HEK293 (cell line): ENCODE results near the gene C17orf100.

ENCODE experiments used
- CTCF ChIA-PET: fragments of 350-600 bp; formaldehyde crosslinking; extraction: SDS; loops from one replicate; lab custom pipeline; 2021; ENCODE audit warnings: antibody characterized with exemption; lab: Yijun Ruan, JAX
- POLR2A ChIA-PET: fragments of 300-600 bp; formaldehyde crosslinking; extraction: SDS; loops from one replicate; lab custom pipeline; 2020; ENCODE audit warnings: antibody characterized with exemption, inconsistent platforms; lab: Yijun Ruan, JAX
- H3K27ac ChIP-seq: fragments of 200-500 bp; sonication (Bioruptor generic); 2 replicates; pipeline ENCODE4 v1.5.1; 2014; ENCODE audit warnings: low read depth, low read length, control low read depth, inconsistent platforms; ENCODE audit errors: extremely low read depth
- H3K36me3 ChIP-seq, 2 experiments: fragments of 200-500 bp in 1 of 2; sonication (Bioruptor generic) in 1 of 2; 1 replicate in 1 of 2; 2 replicates in 1 of 2; pipeline ENCODE4 v1.5.1; 2014 to 2017; ENCODE audit warnings: inconsistent platforms in 2 of 2, low read length in 2 of 2; ENCODE audit not compliant: control insufficient read depth in 2 of 2, insufficient read depth in 1 of 2
- H3K4me1 ChIP-seq: fragments of 200-500 bp; sonication (Bioruptor generic); 2 replicates; pipeline ENCODE4 v1.5.1; 2014; ENCODE audit warnings: mild to moderate bottlenecking, low read length, inconsistent platforms; ENCODE audit not compliant: control insufficient read depth, insufficient read depth
- H3K4me3 ChIP-seq: 2 replicates; pipeline ENCODE4 v1.5.1; 2011; ENCODE audit warnings: low read depth, mild to moderate bottlenecking, control low read depth, low read length, moderate library complexity
- H3K9me3 ChIP-seq: fragments of 200-500 bp; sonication (Bioruptor generic); 2 replicates; pipeline ENCODE4 v1.5.1; 2014; ENCODE audit warnings: low read depth, low read length, inconsistent platforms; ENCODE audit not compliant: control insufficient read depth, insufficient read depth
- EGR2 ChIP-seq: fragments of 450-650 bp; formaldehyde crosslinking; IDR thresholded peaks from 2 replicates; pipeline ENCODE4 v1.5.1; 2016; ENCODE audit warnings: low read depth, missing biosample characterization, missing genetic modification characterization
- HIC1 ChIP-seq: fragments of 450-650 bp; formaldehyde crosslinking; IDR thresholded peaks from 2 replicates; pipeline ENCODE4 v1.5.1; 2016; ENCODE audit warnings: missing biosample characterization, missing genetic modification characterization
- KLF8 ChIP-seq: fragments of 450-650 bp; formaldehyde crosslinking; IDR thresholded peaks from 2 replicates; pipeline ENCODE4 v1.5.1; 2016; ENCODE audit warnings: missing biosample characterization, missing genetic modification characterization
- PRDM1 ChIP-seq: fragments of 450-650 bp; formaldehyde crosslinking; IDR thresholded peaks from 2 replicates; pipeline ENCODE4; 2016; ENCODE audit warnings: missing biosample characterization, missing genetic modification characterization
- ZBTB1 ChIP-seq: fragments of 450-650 bp; formaldehyde crosslinking; IDR thresholded peaks from 2 replicates; pipeline ENCODE4 v1.5.1; 2016; ENCODE audit warnings: missing biosample characterization, missing genetic modification characterization
- ZBTB26 ChIP-seq: fragments of 450-650 bp; formaldehyde crosslinking; optimal IDR thresholded peaks from 2 replicates; pipeline ENCODE3; 2016; ENCODE audit warnings: missing biosample characterization, mild to moderate bottlenecking, missing genetic modification characterization
- ZBTB44 ChIP-seq: fragments of 450-650 bp; IDR thresholded peaks from 2 replicates; pipeline ENCODE4 v1.5.1; 2018; ENCODE audit warnings: missing biosample characterization, mild to moderate bottlenecking, missing genetic modification characterization
- ZBTB8A ChIP-seq: fragments of 450-650 bp; formaldehyde crosslinking; IDR thresholded peaks from 2 replicates; pipeline ENCODE4 v1.5.1; 2016; ENCODE audit warnings: missing biosample characterization, missing genetic modification characterization
- ZEB2 ChIP-seq: fragments of 450-650 bp; formaldehyde crosslinking; IDR thresholded peaks from 2 replicates; pipeline ENCODE4 v1.5.1; 2016; ENCODE audit warnings: missing biosample characterization, missing genetic modification characterization
- ZNF221 ChIP-seq: fragments of 450-650 bp; formaldehyde crosslinking; IDR thresholded peaks from 2 replicates; pipeline ENCODE4 v1.5.1; 2017; ENCODE audit warnings: missing biosample characterization, missing genetic modification characterization, borderline replicate concordance
- ZNF341 ChIP-seq: fragments of 450-650 bp; formaldehyde crosslinking; IDR thresholded peaks from 2 replicates; pipeline ENCODE4; 2016; ENCODE audit warnings: low read depth, missing biosample characterization, missing genetic modification characterization
- ZNF404 ChIP-seq: fragments of 450-650 bp; formaldehyde crosslinking; IDR thresholded peaks from 2 replicates; pipeline ENCODE4 v1.5.1; 2017; ENCODE audit warnings: missing biosample characterization, missing genetic modification characterization
- ZNF416 ChIP-seq: fragments of 450-650 bp; formaldehyde crosslinking; IDR thresholded peaks from 2 replicates; pipeline ENCODE4 v1.5.1; 2016; ENCODE audit warnings: missing biosample characterization, missing genetic modification characterization
- ZNF510 ChIP-seq: fragments of 450-650 bp; formaldehyde crosslinking; IDR thresholded peaks from 2 replicates; pipeline ENCODE4 v1.5.1; 2018; ENCODE audit warnings: mild to moderate bottlenecking, missing genetic modification characterization, missing biosample characterization; ENCODE audit not compliant: insufficient replicate concordance
- ZNF514 ChIP-seq: fragments of 450-650 bp; formaldehyde crosslinking; IDR thresholded peaks from 2 replicates; pipeline ENCODE4 v1.5.1; 2016; ENCODE audit warnings: missing biosample characterization, missing genetic modification characterization
- ZNF544 ChIP-seq: fragments of 450-650 bp; formaldehyde crosslinking; IDR thresholded peaks from 2 replicates; pipeline ENCODE4 v1.5.0; 2017; ENCODE audit warnings: missing biosample characterization, missing genetic modification characterization
- ZNF561 ChIP-seq: fragments of 450-650 bp; IDR thresholded peaks from 2 replicates; pipeline ENCODE4 v1.5.1; 2018; ENCODE audit warnings: missing biosample characterization, missing genetic modification characterization, borderline replicate concordance
- ZNF629 ChIP-seq: fragments of 450-650 bp; formaldehyde crosslinking; IDR thresholded peaks from 2 replicates; pipeline ENCODE4 v1.5.1; 2017; ENCODE audit warnings: missing biosample characterization, missing genetic modification characterization
- ZNF677 ChIP-seq: fragments of 450-650 bp; IDR thresholded peaks from 2 replicates; pipeline ENCODE4 v1.5.0; 2018; ENCODE audit warnings: missing biosample characterization, mild to moderate bottlenecking, missing genetic modification characterization, moderate library complexity
- ZNF707 ChIP-seq: fragments of 450-650 bp; formaldehyde crosslinking; IDR thresholded peaks from 2 replicates; pipeline ENCODE4 v1.5.1; 2016; ENCODE audit warnings: missing biosample characterization, missing genetic modification characterization
- ZSCAN30 ChIP-seq: fragments of 450-650 bp; IDR thresholded peaks from 2 replicates; pipeline ENCODE4 v1.5.1; 2018; ENCODE audit warnings: missing biosample characterization, mild to moderate bottlenecking, missing genetic modification characterization, moderate library complexity
- TF ChIP-seq, protein P1 (sequence below): fragments of 450-650 bp; formaldehyde crosslinking; IDR thresholded peaks from 2 replicates; pipeline ENCODE4 v1.5.1; 2016; ENCODE audit warnings: missing biosample characterization, missing genetic modification characterization, borderline replicate concordance

The C17orf100 gene

DNA sequence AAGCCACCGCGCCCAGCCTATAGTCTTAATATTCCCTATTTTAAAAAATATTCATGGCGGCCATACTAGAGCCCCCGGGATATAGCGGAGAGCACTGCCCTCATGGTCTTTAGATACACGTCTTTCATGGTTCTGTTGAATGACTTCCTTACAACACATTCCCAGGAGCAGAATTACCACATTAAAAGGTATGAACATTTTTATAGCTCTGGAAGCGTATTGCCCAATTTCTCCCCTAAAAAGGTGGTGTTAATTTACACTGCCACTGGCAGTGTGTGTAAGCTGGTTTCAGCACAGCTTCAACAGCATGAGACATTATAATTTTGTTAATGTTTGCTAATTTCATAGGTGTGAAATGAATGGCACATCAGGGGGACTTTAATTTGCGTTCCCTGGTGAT is 19.0 kb downstream of the C17orf100 start:
- TF ChIP-seq ZEB2 (tag by site-specific recombination), result no peak
- no peak for TF ChIP-seq ZNF514 (tag by site-specific recombination)
- TF ChIP-seq ZNF341 (tag by site-specific recombination), result no peak
- no peak overlapping the region for H3K27ac ChIP-seq
- H3K9me3 ChIP-seq, result no peaks in the 10 kb centered on the region
- H3K4me1 ChIP-seq, result no peaks in the 10 kb centered on the region
- POLR2A ChIA-PET, result no interaction called here
- peaks cover 0 to 7% of the 10 kb centered on the region in 2 experiments; a peak in 2 of 3 replicates for H3K36me3 ChIP-seq
- CTCF ChIA-PET, result interaction anchor here (0.7 to 1.8 kb wide), 6 partner anchors 9 to 351 kb away, joined by 3 to 7 read pairs (median 4); no protein-coding TSS in a partner anchor
- no peak overlapping the region for H3K4me3 ChIP-seq

DNA sequence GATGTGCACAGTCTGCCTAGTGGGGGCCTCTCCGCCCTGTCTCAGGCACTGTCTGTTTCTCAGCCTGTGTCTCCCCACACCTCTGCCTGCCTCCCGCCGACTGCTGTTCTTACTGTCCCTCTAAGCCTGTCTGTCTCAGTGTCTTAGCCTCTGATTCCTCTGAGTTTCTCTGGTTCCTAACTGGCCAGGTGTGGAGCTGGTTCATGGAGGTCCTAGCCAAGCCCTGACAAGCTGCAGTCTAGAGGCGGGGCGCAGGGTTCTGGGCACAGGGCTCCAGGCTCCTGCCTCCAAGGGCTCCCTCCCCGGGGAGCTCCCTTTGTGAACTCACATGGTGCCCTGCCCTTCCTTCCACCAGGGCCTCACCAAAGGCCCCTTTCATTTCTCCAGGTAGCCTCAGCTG is 19.4 kb downstream of the C17orf100 start:
- POLR2A ChIA-PET, result no interaction called here

DNA sequence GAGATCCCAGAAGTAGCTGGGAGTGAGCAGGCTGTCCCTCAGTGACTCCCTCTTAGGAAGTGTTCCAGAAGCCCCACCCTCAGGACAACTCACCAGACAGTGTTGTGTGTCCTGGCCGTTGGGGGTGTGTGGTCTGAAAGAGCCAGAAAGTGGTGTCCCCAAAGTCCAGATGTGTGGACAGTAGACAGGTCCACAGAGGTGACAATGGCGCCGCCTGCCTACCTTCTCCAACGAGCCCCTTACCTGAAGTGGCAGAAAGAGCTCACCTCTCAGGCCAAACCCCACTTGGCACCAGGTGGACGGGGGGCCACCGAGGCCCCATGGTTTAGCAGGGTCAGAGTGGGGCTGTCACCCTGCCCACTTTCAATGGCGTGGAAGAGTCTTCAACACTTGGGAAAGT is 19.9 kb downstream of the C17orf100 start:
- H3K9me3 ChIP-seq, result no peaks in the 10 kb centered on the region
- ChIA-PET CTCF (interaction anchor here (0.7 to 1.8 kb wide), 6 partner anchors 10 to 350 kb away, joined by 3 to 5 read pairs (median 3); no protein-coding TSS in a partner anchor), POLR2A (no interaction called here)
- TF ChIP-seq ZBTB8A (tag by site-specific recombination) (no peak), ZBTB44 (no peak), ZSCAN30 (tag by site-specific recombination) (no peak), ZNF510 (no peak), HIC1 (tag by site-specific recombination) (no peak), ZNF221 (tag by site-specific recombination) (no peak), PRDM1 (tag by site-specific recombination) (no peak), EGR2 (no peak), ZNF544 (tag by site-specific recombination) (no peak), ZNF561 (tag by site-specific recombination) (no peak), ZBTB1 (no peak)
- no peaks in the 10 kb centered on the region for H3K4me1 ChIP-seq
- H3K27ac ChIP-seq, result no peak overlapping the region
- H3K4me3 ChIP-seq, result no peak overlapping the region
- H3K36me3 ChIP-seq, result peaks cover 0 to 7% of the 10 kb centered on the region in 2 experiments; a peak in 2 of 3 replicates

More for the DNA sequence above, 19.4 kb downstream of the C17orf100 start:
- Histone ChIP-seq H3K9me3 (no peaks in the 10 kb centered on the region), H3K4me3 (no peak overlapping the region), H3K27ac (no peak overlapping the region), H3K4me1 (no peaks in the 10 kb centered on the region)
- CTCF ChIA-PET, result interaction anchor here (0.7 to 1.8 kb wide), 6 partner anchors 9 to 351 kb away, joined by 3 to 5 read pairs (median 3); no protein-coding TSS in a partner anchor
- TF ChIP-seq ZBTB26 (tag by site-specific recombination) (no peak), KLF8 (tag by site-specific recombination) (no peak), ZNF707 (no peak), ZNF677 (no peak), ZNF416 (tag by site-specific recombination) (no peak), ZNF404 (tag by site-specific recombination) (no peak), ZNF629 (no peak)
- TF ChIP-seq, protein P1, sequence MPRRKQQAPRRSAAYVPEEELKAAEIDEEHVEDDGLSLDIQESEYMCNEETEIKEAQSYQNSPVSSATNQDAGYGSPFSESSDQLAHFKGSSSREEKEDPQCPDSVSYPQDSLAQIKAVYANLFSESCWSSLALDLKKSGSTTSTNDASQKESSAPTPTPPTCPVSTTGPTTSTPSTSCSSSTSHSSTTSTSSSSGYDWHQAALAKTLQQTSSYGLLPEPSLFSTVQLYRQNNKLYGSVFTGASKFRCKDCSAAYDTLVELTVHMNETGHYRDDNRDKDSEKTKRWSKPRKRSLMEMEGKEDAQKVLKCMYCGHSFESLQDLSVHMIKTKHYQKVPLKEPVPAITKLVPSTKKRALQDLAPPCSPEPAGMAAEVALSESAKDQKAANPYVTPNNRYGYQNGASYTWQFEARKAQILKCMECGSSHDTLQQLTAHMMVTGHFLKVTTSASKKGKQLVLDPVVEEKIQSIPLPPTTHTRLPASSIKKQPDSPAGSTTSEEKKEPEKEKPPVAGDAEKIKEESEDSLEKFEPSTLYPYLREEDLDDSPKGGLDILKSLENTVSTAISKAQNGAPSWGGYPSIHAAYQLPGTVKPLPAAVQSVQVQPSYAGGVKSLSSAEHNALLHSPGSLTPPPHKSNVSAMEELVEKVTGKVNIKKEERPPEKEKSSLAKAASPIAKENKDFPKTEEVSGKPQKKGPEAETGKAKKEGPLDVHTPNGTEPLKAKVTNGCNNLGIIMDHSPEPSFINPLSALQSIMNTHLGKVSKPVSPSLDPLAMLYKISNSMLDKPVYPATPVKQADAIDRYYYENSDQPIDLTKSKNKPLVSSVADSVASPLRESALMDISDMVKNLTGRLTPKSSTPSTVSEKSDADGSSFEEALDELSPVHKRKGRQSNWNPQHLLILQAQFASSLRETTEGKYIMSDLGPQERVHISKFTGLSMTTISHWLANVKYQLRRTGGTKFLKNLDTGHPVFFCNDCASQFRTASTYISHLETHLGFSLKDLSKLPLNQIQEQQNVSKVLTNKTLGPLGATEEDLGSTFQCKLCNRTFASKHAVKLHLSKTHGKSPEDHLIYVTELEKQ (tag by site-specific recombination), result no peak
- TF ChIP-seq, all 188 proteins: peak for 0
- peaks cover 0 to 7% of the 10 kb centered on the region in 2 experiments; a peak in 2 of 3 replicates for H3K36me3 ChIP-seq
